T-helper 2 cell (primary cell): ENCODE measurements around the gene OR51B2.

Source experiments
- DNase-seq, 5 experiments: peaks; one replicate each; pipeline versions ENCODE4 v3.0.0 to v3.0.0-alpha.2; 2012 to 2022

Gene OR51B2

GRCh38 chr11:5282628-5283027 lies 41.5 kb downstream of the OR51B2 start:
- no peak for DNase-seq

- DNase-seq: no peak
These were observed 42.5 kb downstream of the OR51B2 start for GRCh38 chr11:5281596-5281995.

GRCh38 chr11:5280582-5281102 lies 43.5 kb downstream of the OR51B2 start:
- peak in 1 of 5 experiments; percentile 45 for DNase-seq

- DNase-seq: no peak
These were observed 44.5 kb downstream of the OR51B2 start for GRCh38 chr11:5279471-5280090.

GRCh38 chr11:5277807-5278382 lies 46.2 kb downstream of the OR51B2 start:
- no peak for DNase-seq

GRCh38 chr11:5276697-5277096 lies 47.4 kb downstream of the OR51B2 start:
- DNase-seq: no peak

GRCh38 chr11:5275369-5276110 lies 48.6 kb downstream of the OR51B2 start:
- no peak for DNase-seq

GRCh38 chr11:5274395-5274794 lies 49.7 kb downstream of the OR51B2 start:
- DNase-seq: no peak
